Neural progenitor cell (in vitro differentiated cells): ENCODE results near the gene DYSF.

Experiments used
- EZH2 ChIP-seq: fragments of 200-600 bp; sonication (generic); IDR thresholded peaks from 2 replicates; pipeline ENCODE4 v1.6.1; 2017; ENCODE audit warnings: antibody characterized with exemption, mild to moderate bottlenecking, moderate library complexity
- EZH2phosphoT487 ChIP-seq: fragments of 200-600 bp; sonication (generic); IDR thresholded peaks from 2 replicates; pipeline ENCODE4 v1.6.1; 2017; ENCODE audit warnings: antibody characterized with exemption

GRCh38 chr2:71599038-71599437 is 145.7 kb downstream of the DYSF start:
- TF ChIP-seq EZH2 (no peak), EZH2phosphoT487 (no peak)
